A172 (cell line): ENCODE results near the gene CD109. TPM values are rescaled to one million over a fixed set of nuclear protein-coding genes. Genes with fewer than 3 reads are reported as not detected.
"Not testable (repeated sequence)": the region's sequence is repeated elsewhere in the genome, so short reads cannot be mapped to it uniquely, and the experiment has no call there.

Source experiments
- DNase-seq: peaks from one replicate; pipeline ENCODE4 v3.0.0-alpha.2; 2015; ENCODE audit warnings: low spot score
- total RNA-seq: library from RNA; depleted of rRNA; stranded (reverse); fragments of >200 nt; shearing (Covaris generic); gene quantifications from 2 replicates; pipeline ENCODE4 v1.2.3, GENCODE V29; 2014

The CD109 gene
- total RNA-seq, 1 experiment from 2014 or later: 24.3 TPM

- DNase-seq: not testable (repeated sequence)
These were observed 12.4 kb upstream of the CD109 start for GRCh38 chr6:73683574-73683973.

- no peak for DNase-seq
These were observed 7.7 kb upstream of the CD109 start for GRCh38 chr6:73688351-73688750.

GRCh38 chr6:73690056-73690455 is 5.9 kb upstream of the CD109 start:
- no peak for DNase-seq

GRCh38 chr6:73691512-73691911 is 4.5 kb upstream of the CD109 start:
- no peak for DNase-seq

GRCh38 chr6:73694711-73695411 is 1.1 kb upstream of the CD109 start:
- DNase-seq: peak; percentile 75

GRCh38 chr6:73696966-73697655 is 1.1 kb downstream of the CD109 start:
- peak; percentile 26 for DNase-seq

GRCh38 chr6:73699676-73700459 is 3.9 kb downstream of the CD109 start:
- DNase-seq: no peak

GRCh38 chr6:73702444-73702843 is 6.4 kb downstream of the CD109 start:
- no peak for DNase-seq

- DNase-seq: no peak
These were observed 7.5 kb downstream of the CD109 start for GRCh38 chr6:73703466-73703865.

GRCh38 chr6:73704260-73704659 is 8.3 kb downstream of the CD109 start:
- peak; percentile 84 for DNase-seq

GRCh38 chr6:73704798-73705197 is 8.8 kb downstream of the CD109 start:
- no peak for DNase-seq

- no peak for DNase-seq
These were observed 11.0 kb downstream of the CD109 start for GRCh38 chr6:73706971-73707370.

- DNase-seq: peak; percentile 81
These were observed 14.5 kb downstream of the CD109 start for GRCh38 chr6:73710470-73710869.

- DNase-seq: no peak
These were observed 14.9 kb downstream of the CD109 start for GRCh38 chr6:73710948-73711347.

GRCh38 chr6:73712535-73713173 is 16.7 kb downstream of the CD109 start:
- DNase-seq: no peak

- DNase-seq: peak; percentile 43
These were observed 17.6 kb downstream of the CD109 start for GRCh38 chr6:73713426-73714147.

GRCh38 chr6:73715111-73715508 is 19.1 kb downstream of the CD109 start:
- peak; percentile 62 for DNase-seq

GRCh38 chr6:73719046-73719445 is 23.0 kb downstream of the CD109 start:
- DNase-seq: no peak

- DNase-seq: peak; percentile 82
These were observed 26.5 kb downstream of the CD109 start for GRCh38 chr6:73722318-73723060.

GRCh38 chr6:73723480-73723879 is 27.5 kb downstream of the CD109 start:
- DNase-seq: not testable (repeated sequence)

GRCh38 chr6:73724389-73724788 is 28.4 kb downstream of the CD109 start:
- DNase-seq: no peak
